OCI-LY1 (cell line): ENCODE measurements around the gene ZNF41.

Experiments used
- CTCF ChIP-seq: fragments of 200-600 bp; sonication (generic), shearing (Covaris generic); IDR thresholded peaks from 2 replicates; pipeline ENCODE4 v1.5.1; 2017; ENCODE audit warnings: mild to moderate bottlenecking, antibody characterized with exemption, low read length, moderate library complexity, mixed read lengths
- EZH2 ChIP-seq: fragments of 200-600 bp; sonication (generic), shearing (Covaris generic); IDR thresholded peaks from 2 replicates; pipeline ENCODE4 v1.8.0; 2017; ENCODE audit warnings: borderline replicate concordance, mixed run types, mild to moderate bottlenecking, antibody characterized with exemption, low read length, moderate library complexity, mixed read lengths

- TF ChIP-seq CTCF (no peak), EZH2 (no peak)
These were observed 69.8 kb downstream of the ZNF41 start for GRCh38 chrX:47413179-47413594.
